Stimulated activated memory B cell treated with anti-CD40 and anti-IgM and Interleukin-4, amounts not matched to agents 10 μg/mL and 1 μg/mL and 100 μg/mL, for 72 hours (primary cell): ENCODE results near the gene SYNC.
"Not testable (repeated sequence)": the region's sequence is repeated elsewhere in the genome, so short reads cannot be mapped to it uniquely, and the experiment has no call there.

Source experiments
- ATAC-seq: fragments of 150-1000 bp; cut with Tn5 transposase; 2 replicates; pipeline ENCODE4 v1.10.0; 2021
- H3K27ac Mint-ChIP-seq: one replicate; pipeline ENCODE4 v1.8.0; 2022; ENCODE audit warnings: mild to moderate bottlenecking, mixed read lengths
- H3K27me3 Mint-ChIP-seq: one replicate; pipeline ENCODE4 v1.8.0; 2022; ENCODE audit warnings: mixed read lengths
- H3K36me3 Mint-ChIP-seq: one replicate; pipeline ENCODE4 v1.8.0; 2022; ENCODE audit warnings: mixed read lengths
- H3K4me1 Mint-ChIP-seq: one replicate; pipeline ENCODE4 v1.8.0; 2022; ENCODE audit warnings: mixed read lengths
- H3K4me3 Mint-ChIP-seq: one replicate; pipeline ENCODE4 v1.8.0; 2022; ENCODE audit warnings: mild to moderate bottlenecking, moderate library complexity, mixed read lengths
- H3K9me3 Mint-ChIP-seq: one replicate; pipeline ENCODE4 v1.8.0; 2022; ENCODE audit warnings: mixed read lengths

SYNC gene

GRCh38 chr1:32711221-32711620 lies 8.7 kb upstream of the SYNC start:
- not testable (repeated sequence) for H3K36me3 Mint-ChIP-seq, H3K9me3 Mint-ChIP-seq, H3K4me3 Mint-ChIP-seq, H3K27ac Mint-ChIP-seq, ATAC-seq, H3K4me1 Mint-ChIP-seq
- peaks cover 18% of the 10 kb centered on the region for H3K27me3 Mint-ChIP-seq

- Mint-ChIP-seq H3K9me3 (no peaks in the 10 kb centered on the region), H3K27me3 (peaks cover 36% of the 10 kb centered on the region), H3K4me3 (no peak overlapping the region), H3K4me1 (peaks cover 7% of the 10 kb centered on the region), H3K36me3 (no peaks in the 10 kb centered on the region), H3K27ac (no peak overlapping the region)
- no peak for ATAC-seq
These were observed 6.9 kb upstream of the SYNC start for GRCh38 chr1:32709476-32709875.

- H3K36me3 Mint-ChIP-seq: no peaks in the 10 kb centered on the region
- no peaks in the 10 kb centered on the region for H3K9me3 Mint-ChIP-seq
- no peak for ATAC-seq
- H3K27me3 Mint-ChIP-seq: peaks cover 40% of the 10 kb centered on the region
- H3K27ac Mint-ChIP-seq: no peak overlapping the region
- H3K4me3 Mint-ChIP-seq: no peak overlapping the region
- H3K4me1 Mint-ChIP-seq: peaks cover 7% of the 10 kb centered on the region
These were observed 6.5 kb upstream of the SYNC start for GRCh38 chr1:32709075-32709474.

- Mint-ChIP-seq H3K36me3 (no peaks in the 10 kb centered on the region), H3K27me3 (peaks cover 50% of the 10 kb centered on the region), H3K9me3 (no peaks in the 10 kb centered on the region), H3K27ac (no peak overlapping the region), H3K4me1 (peaks cover 10% of the 10 kb centered on the region), H3K4me3 (no peak overlapping the region)
- no peak for ATAC-seq
These were observed 3.9 kb upstream of the SYNC start for GRCh38 chr1:32706491-32706890.

GRCh38 chr1:32705516-32705915 lies 2.9 kb upstream of the SYNC start:
- no peak overlapping the region for H3K27ac Mint-ChIP-seq
- H3K27me3 Mint-ChIP-seq: peaks cover 50% of the 10 kb centered on the region
- H3K36me3 Mint-ChIP-seq: no peaks in the 10 kb centered on the region

GRCh38 chr1:32703479-32704291 lies 1.1 kb upstream of the SYNC start:
- H3K27ac Mint-ChIP-seq: no peak overlapping the region
- no peaks in the 10 kb centered on the region for H3K36me3 Mint-ChIP-seq
- H3K4me3 Mint-ChIP-seq: peak overlapping the region; percentile 60
- no peaks in the 10 kb centered on the region for H3K9me3 Mint-ChIP-seq
- H3K27me3 Mint-ChIP-seq: peaks cover 50% of the 10 kb centered on the region
- ATAC-seq: no peak
- peaks cover 12% of the 10 kb centered on the region for H3K4me1 Mint-ChIP-seq

More at GRCh38 chr1:32705516-32705915, 2.9 kb upstream of the SYNC start:
- no peaks in the 10 kb centered on the region for H3K9me3 Mint-ChIP-seq
- H3K4me1 Mint-ChIP-seq: peaks cover 10% of the 10 kb centered on the region
- ATAC-seq: no peak
- H3K4me3 Mint-ChIP-seq: no peak overlapping the region

- no peaks in the 10 kb centered on the region for H3K9me3 Mint-ChIP-seq
- peak overlapping the region; percentile 14 for H3K4me3 Mint-ChIP-seq
- peaks cover 50% of the 10 kb centered on the region for H3K27me3 Mint-ChIP-seq
- no peak for ATAC-seq
- no peaks in the 10 kb centered on the region for H3K36me3 Mint-ChIP-seq
- H3K27ac Mint-ChIP-seq: no peak overlapping the region
- H3K4me1 Mint-ChIP-seq: peaks cover 17% of the 10 kb centered on the region
These were observed 495 bp downstream of the SYNC start for GRCh38 chr1:32701951-32702598.

GRCh38 chr1:32701421-32701911 lies 1.1 kb downstream of the SYNC start:
- Mint-ChIP-seq H3K4me1 (peaks cover 17% of the 10 kb centered on the region), H3K9me3 (no peaks in the 10 kb centered on the region), H3K27ac (no peak overlapping the region), H3K36me3 (no peaks in the 10 kb centered on the region), H3K4me3 (no peak overlapping the region), H3K27me3 (peaks cover 44% of the 10 kb centered on the region)
- no peak for ATAC-seq

GRCh38 chr1:32696996-32697395 lies 5.6 kb downstream of the SYNC start:
- H3K27me3 Mint-ChIP-seq, H3K36me3 Mint-ChIP-seq, H3K4me1 Mint-ChIP-seq, ATAC-seq, H3K4me3 Mint-ChIP-seq, H3K27ac Mint-ChIP-seq, H3K9me3 Mint-ChIP-seq: not testable (repeated sequence)

GRCh38 chr1:32696041-32696440 lies 6.5 kb downstream of the SYNC start:
- peaks cover 7% of the 10 kb centered on the region for H3K4me1 Mint-ChIP-seq
- H3K27me3 Mint-ChIP-seq: no peaks in the 10 kb centered on the region
- peaks cover 9% of the 10 kb centered on the region for H3K36me3 Mint-ChIP-seq
- no peaks in the 10 kb centered on the region for H3K9me3 Mint-ChIP-seq
- no peak for ATAC-seq
- H3K27ac Mint-ChIP-seq: no peak overlapping the region
- no peak overlapping the region for H3K4me3 Mint-ChIP-seq

GRCh38 chr1:32695098-32695904 lies 7.3 kb downstream of the SYNC start:
- H3K36me3 Mint-ChIP-seq: peaks cover 9% of the 10 kb centered on the region
- no peaks in the 10 kb centered on the region for H3K9me3 Mint-ChIP-seq
- no peaks in the 10 kb centered on the region for H3K27me3 Mint-ChIP-seq
- ATAC-seq: no peak
- H3K27ac Mint-ChIP-seq: no peak overlapping the region
- no peak overlapping the region for H3K4me3 Mint-ChIP-seq
- H3K4me1 Mint-ChIP-seq: peaks cover 7% of the 10 kb centered on the region

- Mint-ChIP-seq H3K4me1 (peaks cover 4% of the 10 kb centered on the region), H3K36me3 (peaks cover 9% of the 10 kb centered on the region), H3K27me3 (no peaks in the 10 kb centered on the region), H3K4me3 (no peak overlapping the region), H3K9me3 (no peaks in the 10 kb centered on the region), H3K27ac (no peak overlapping the region)
- no peak for ATAC-seq
These were observed 9.0 kb downstream of the SYNC start for GRCh38 chr1:32693455-32694174.

- ATAC-seq: no peak
- H3K4me1 Mint-ChIP-seq: no peaks in the 10 kb centered on the region
- H3K36me3 Mint-ChIP-seq: peaks cover 34% of the 10 kb centered on the region
- H3K27me3 Mint-ChIP-seq: no peaks in the 10 kb centered on the region
- no peaks in the 10 kb centered on the region for H3K9me3 Mint-ChIP-seq
- H3K27ac Mint-ChIP-seq: no peak overlapping the region
- H3K4me3 Mint-ChIP-seq: no peak overlapping the region
These were observed 16.2 kb downstream of the SYNC start for GRCh38 chr1:32686387-32686786.

- Mint-ChIP-seq H3K36me3 (peaks cover 43% of the 10 kb centered on the region), H3K9me3 (no peaks in the 10 kb centered on the region), H3K4me3 (no peak overlapping the region), H3K27ac (no peak overlapping the region), H3K4me1 (no peaks in the 10 kb centered on the region), H3K27me3 (no peaks in the 10 kb centered on the region)
- no peak for ATAC-seq
These were observed 17.1 kb downstream of the SYNC start for GRCh38 chr1:32685498-32685897.
